K562 (cell line): ENCODE data around the gene CCDC87. TPM values are rescaled to one million over a fixed set of nuclear protein-coding genes. Genes with fewer than 3 reads are reported as not detected.

Experiments
- CAMTA2 ChIP-seq: fragments of 250-450 bp; sonication (Bioruptor Pico); conservative IDR thresholded peaks from 2 replicates; pipeline ENCODE4 v1.5.1; 2022
- CXXC5 ChIP-seq: fragments of 250-450 bp; sonication (Bioruptor Pico); IDR thresholded peaks from 2 replicates; pipeline ENCODE4 v1.8.0; 2022; ENCODE audit warnings: inconsistent platforms, mild to moderate bottlenecking, moderate library complexity
- ESRRA ChIP-seq: fragments of 450-650 bp; IDR thresholded peaks from 2 replicates; pipeline ENCODE4 v1.6.1; 2014; ENCODE audit warnings: low read depth, mild to moderate bottlenecking, moderate library complexity, borderline replicate concordance
- MAFK ChIP-seq: IDR thresholded peaks from 2 replicates; pipeline ENCODE4 v1.6.1; 2011; ENCODE audit warnings: low read length, improper control_type of control experiment
- SP2 ChIP-seq: IDR thresholded peaks from 2 replicates; pipeline ENCODE4 v1.6.1; 2011; ENCODE audit warnings: mild to moderate bottlenecking, low read depth, low read length, moderate library complexity; ENCODE audit not compliant: poor library complexity, severe bottlenecking; ENCODE audit errors: extremely low read depth
- WHSC1 ChIP-seq: IDR thresholded peaks from one replicate; pipeline ENCODE4 v1.6.1; 2012; ENCODE audit warnings: low read length, control low read depth, inconsistent platforms
- ZNF778 ChIP-seq: fragments of 450-650 bp; formaldehyde crosslinking; IDR thresholded peaks from 2 replicates; pipeline ENCODE4 v1.4.0; 2020; ENCODE audit warnings: mild to moderate bottlenecking, moderate library complexity
- polyA plus RNA-seq, 8 experiments: library from polyadenylated mRNA; depleted of rRNA in 4 of 8; stranded (reverse) in 5 of 8; unstranded in 3 of 8; fragments of >200 nt; fragmentation: Nextera tagmentation in 2 of 8; fragmentation: Illumina TruSeq in 1 of 8; extraction: Ambion mirVana in 2 of 8; extraction: Trizol in 1 of 8; gene quantifications; 2 replicates each; pipeline versions ENCODE4 v1.2.1 to v1.2.3, GENCODE V29; 2011 to 2014; ENCODE audit warnings: inconsistent platforms in 1 of 8, missing spikeins in 1 of 8
- total RNA-seq, 7 experiments: library from RNA; depleted of rRNA in 6 of 7; stranded (reverse); fragments of >200 nt in 6 of 7; fragmentation: Illumina TruSeq in 2 of 7; extraction: Trizol in 2 of 7; gene quantifications; 2 replicates each; pipeline versions ENCODE4 v1.2.1 to v1.2.3, GENCODE V29; 2011 to 2021; ENCODE audit warnings: low replicate concordance in 1 of 7
- TF ChIP-seq, protein P1 (sequence below): IDR thresholded peaks from 2 replicates; pipeline ENCODE4 v1.6.1; 2011; ENCODE audit not compliant: insufficient read length; ENCODE audit errors: extremely low read depth
- TF ChIP-seq, protein P2 (sequence below), 2 experiments: fragments of 450-650 bp; formaldehyde crosslinking in 1 of 2; IDR thresholded peaks; 2 replicates each; pipeline versions ENCODE4 v1.4.0 to v1.6.1; 2014 to 2020; ENCODE audit warnings: mild to moderate bottlenecking in 2 of 2, borderline replicate concordance in 1 of 2, low read depth in 1 of 2
- TF ChIP-seq, protein P3 (sequence below): sonication (generic); formaldehyde crosslinking; IDR thresholded peaks from 2 replicates; pipeline ENCODE4 v1.8.0; 2022; ENCODE audit warnings: mild to moderate bottlenecking, low read depth, missing genetic modification reagents
- TF ChIP-seq, protein P4 (sequence below): IDR thresholded peaks from 2 replicates; pipeline ENCODE4 v1.6.1; 2012; ENCODE audit warnings: low read depth, low read length, improper control_type of control experiment, borderline replicate concordance
- TF ChIP-seq, protein P5 (sequence below): fragments of 450-650 bp; IDR thresholded peaks from 2 replicates; pipeline ENCODE4 v1.6.1; 2016; ENCODE audit warnings: mild to moderate bottlenecking

CCDC87 gene
- total and polyA plus RNA-seq, 9 of the 15 experiments (the other 6 are each of a cell fraction or from before 2014, with no cell fraction given): 0.03 to 0.44 (median 0.15) TPM; not detected in 1

DNA sequence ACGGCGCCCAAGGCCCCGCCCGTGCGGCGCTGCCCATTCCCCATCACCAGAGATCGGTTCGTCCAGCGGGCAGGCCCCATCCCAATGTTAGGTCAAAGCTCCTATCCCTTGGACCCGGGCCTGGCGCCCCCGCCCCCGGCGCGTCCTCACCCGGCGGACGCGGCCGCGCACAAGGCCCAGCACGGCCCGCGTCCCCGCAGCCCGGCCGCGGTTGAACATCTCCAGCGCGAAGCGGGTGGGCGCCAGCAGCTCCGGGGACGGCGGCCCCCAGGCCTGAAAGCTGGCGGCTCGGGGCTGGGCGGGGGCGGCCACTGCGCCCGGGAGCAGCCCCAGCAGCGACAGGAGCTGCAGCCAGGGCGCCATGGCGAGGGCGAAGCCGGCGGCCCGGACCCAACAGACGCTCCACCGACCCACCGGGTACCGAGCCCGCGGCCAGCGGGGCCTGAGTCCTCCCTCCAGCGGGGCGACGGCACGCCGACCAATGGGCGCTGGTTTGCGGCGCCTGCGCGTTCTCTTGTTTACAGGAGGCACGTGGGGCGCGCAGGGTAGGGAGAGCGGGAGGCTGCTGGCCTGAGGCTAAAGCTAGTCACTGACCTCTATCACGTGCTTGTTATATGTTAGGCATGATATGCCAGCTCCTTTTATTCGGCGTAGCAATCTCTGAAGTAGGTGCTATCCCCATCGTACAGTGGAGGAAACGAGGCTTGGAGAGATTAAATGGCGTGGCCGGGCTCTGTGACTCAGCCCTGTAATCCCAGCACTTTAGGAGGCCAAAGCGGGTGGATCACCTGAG, 24.5 kb downstream of the CCDC87 start, which contains the start of gene CTSF (continued):
- TF ChIP-seq, protein P1, sequence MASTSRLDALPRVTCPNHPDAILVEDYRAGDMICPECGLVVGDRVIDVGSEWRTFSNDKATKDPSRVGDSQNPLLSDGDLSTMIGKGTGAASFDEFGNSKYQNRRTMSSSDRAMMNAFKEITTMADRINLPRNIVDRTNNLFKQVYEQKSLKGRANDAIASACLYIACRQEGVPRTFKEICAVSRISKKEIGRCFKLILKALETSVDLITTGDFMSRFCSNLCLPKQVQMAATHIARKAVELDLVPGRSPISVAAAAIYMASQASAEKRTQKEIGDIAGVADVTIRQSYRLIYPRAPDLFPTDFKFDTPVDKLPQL: no peak
- TF ChIP-seq CAMTA2 (no peak), WHSC1 (no peak), CXXC5 (CRISPR knock-in tag) (peak; percentile 91), MAFK (no peak), SP2 (no peak), ZNF778 (CRISPR knock-in tag) (no peak), ESRRA (no peak)
- TF ChIP-seq, protein P2, sequence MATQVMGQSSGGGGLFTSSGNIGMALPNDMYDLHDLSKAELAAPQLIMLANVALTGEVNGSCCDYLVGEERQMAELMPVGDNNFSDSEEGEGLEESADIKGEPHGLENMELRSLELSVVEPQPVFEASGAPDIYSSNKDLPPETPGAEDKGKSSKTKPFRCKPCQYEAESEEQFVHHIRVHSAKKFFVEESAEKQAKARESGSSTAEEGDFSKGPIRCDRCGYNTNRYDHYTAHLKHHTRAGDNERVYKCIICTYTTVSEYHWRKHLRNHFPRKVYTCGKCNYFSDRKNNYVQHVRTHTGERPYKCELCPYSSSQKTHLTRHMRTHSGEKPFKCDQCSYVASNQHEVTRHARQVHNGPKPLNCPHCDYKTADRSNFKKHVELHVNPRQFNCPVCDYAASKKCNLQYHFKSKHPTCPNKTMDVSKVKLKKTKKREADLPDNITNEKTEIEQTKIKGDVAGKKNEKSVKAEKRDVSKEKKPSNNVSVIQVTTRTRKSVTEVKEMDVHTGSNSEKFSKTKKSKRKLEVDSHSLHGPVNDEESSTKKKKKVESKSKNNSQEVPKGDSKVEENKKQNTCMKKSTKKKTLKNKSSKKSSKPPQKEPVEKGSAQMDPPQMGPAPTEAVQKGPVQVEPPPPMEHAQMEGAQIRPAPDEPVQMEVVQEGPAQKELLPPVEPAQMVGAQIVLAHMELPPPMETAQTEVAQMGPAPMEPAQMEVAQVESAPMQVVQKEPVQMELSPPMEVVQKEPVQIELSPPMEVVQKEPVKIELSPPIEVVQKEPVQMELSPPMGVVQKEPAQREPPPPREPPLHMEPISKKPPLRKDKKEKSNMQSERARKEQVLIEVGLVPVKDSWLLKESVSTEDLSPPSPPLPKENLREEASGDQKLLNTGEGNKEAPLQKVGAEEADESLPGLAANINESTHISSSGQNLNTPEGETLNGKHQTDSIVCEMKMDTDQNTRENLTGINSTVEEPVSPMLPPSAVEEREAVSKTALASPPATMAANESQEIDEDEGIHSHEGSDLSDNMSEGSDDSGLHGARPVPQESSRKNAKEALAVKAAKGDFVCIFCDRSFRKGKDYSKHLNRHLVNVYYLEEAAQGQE (IDR thresholded peaks at IDR 0.05; ENCODE audit: borderline replicate concordance): 0 out of 2 replicates have a peak, but pooled peaks have one; percentile 12
- TF ChIP-seq, protein P2 (CRISPR knock-in tag; IDR thresholded peaks at IDR 0.05; ENCODE audit: low read depth): no peak
- TF ChIP-seq, protein P3, sequence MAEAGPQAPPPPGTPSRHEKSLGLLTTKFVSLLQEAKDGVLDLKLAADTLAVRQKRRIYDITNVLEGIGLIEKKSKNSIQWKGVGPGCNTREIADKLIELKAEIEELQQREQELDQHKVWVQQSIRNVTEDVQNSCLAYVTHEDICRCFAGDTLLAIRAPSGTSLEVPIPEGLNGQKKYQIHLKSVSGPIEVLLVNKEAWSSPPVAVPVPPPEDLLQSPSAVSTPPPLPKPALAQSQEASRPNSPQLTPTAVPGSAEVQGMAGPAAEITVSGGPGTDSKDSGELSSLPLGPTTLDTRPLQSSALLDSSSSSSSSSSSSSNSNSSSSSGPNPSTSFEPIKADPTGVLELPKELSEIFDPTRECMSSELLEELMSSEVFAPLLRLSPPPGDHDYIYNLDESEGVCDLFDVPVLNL (CRISPR knock-in tag): no peak
- TF ChIP-seq, protein P4, sequence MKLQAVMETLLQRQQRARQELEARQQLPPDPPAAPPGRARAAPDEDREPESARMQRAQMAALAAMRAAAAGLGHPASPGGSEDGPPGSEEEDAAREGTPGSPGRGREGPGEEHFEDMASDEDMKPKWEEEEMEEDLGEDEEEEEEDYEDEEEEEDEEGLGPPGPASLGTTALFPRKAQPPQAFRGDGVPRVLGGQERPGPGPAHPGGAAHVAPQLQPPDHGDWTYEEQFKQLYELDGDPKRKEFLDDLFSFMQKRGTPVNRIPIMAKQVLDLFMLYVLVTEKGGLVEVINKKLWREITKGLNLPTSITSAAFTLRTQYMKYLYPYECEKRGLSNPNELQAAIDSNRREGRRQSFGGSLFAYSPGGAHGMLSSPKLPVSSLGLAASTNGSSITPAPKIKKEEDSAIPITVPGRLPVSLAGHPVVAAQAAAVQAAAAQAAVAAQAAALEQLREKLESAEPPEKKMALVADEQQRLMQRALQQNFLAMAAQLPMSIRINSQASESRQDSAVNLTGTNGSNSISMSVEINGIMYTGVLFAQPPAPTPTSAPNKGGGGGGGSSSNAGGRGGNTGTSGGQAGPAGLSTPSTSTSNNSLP: no peak
- TF ChIP-seq, protein P5, sequence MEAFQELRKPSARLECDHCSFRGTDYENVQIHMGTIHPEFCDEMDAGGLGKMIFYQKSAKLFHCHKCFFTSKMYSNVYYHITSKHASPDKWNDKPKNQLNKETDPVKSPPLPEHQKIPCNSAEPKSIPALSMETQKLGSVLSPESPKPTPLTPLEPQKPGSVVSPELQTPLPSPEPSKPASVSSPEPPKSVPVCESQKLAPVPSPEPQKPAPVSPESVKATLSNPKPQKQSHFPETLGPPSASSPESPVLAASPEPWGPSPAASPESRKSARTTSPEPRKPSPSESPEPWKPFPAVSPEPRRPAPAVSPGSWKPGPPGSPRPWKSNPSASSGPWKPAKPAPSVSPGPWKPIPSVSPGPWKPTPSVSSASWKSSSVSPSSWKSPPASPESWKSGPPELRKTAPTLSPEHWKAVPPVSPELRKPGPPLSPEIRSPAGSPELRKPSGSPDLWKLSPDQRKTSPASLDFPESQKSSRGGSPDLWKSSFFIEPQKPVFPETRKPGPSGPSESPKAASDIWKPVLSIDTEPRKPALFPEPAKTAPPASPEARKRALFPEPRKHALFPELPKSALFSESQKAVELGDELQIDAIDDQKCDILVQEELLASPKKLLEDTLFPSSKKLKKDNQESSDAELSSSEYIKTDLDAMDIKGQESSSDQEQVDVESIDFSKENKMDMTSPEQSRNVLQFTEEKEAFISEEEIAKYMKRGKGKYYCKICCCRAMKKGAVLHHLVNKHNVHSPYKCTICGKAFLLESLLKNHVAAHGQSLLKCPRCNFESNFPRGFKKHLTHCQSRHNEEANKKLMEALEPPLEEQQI: no peak
